Measurements from ENCODE around the gene PBX4. TPM values are rescaled to one million over a fixed set of nuclear protein-coding genes. Genes with fewer than 3 reads are reported as not detected.
A peak's percentile ranks its signal among the peaks of the same experiment; 100 is the strongest.

PBX4 gene
- total RNA-seq, 2 experiments from 2014 or later, result 5.0 to 6.7 TPM

- Histone ChIP-seq H3K4me2 (ENCODE audit: low read length) (no peak overlapping the region), H3K9me2 (ENCODE audit: insufficient read depth, low read length) (no peaks in the 10 kb centered on the region), H2AFZ (ENCODE audit: low read length) (no peak overlapping the region), H3K9me3 (ENCODE audit: low read length) (no peaks in the 10 kb centered on the region), H3K4me3 (ENCODE audit: low read depth, low read length, poor library complexity, severe bottlenecking) (no peak overlapping the region), H3K4me1 (ENCODE audit: insufficient read depth, low read length, poor library complexity, severe bottlenecking) (peaks cover 11% of the 10 kb centered on the region), H3K27ac (ENCODE audit: low read depth, low read length, poor library complexity, severe bottlenecking) (no peak overlapping the region), H3K36me3 (ENCODE audit: insufficient read depth, low read length) (peaks cover 68% of the 10 kb centered on the region), H4K20me1 (ENCODE audit: insufficient read depth, low read length) (no peaks in the 10 kb centered on the region), H3K79me2 (ENCODE audit: insufficient read depth, low read depth, low read length) (peaks cover 12% of the 10 kb centered on the region; the same call in 1 of the 2 replicates)
- ChIA-PET POLR2A (interaction anchor here (0.6 to 0.7 kb wide), 2 partner anchors 21 to 31 kb away, joined by 4 to 5 read pairs; no protein-coding TSS in a partner anchor), CTCF (ENCODE audit: unreplicated experiment) (no interaction called here)
- TF ChIP-seq CTCF (conservative IDR thresholded peaks at IDR 0.05; ENCODE audit: low read length) (0 out of 2 replicates have a peak, but pooled peaks have one; percentile 12), EZH2phosphoT487 (IDR thresholded peaks at IDR 0.05; ENCODE audit: borderline replicate concordance, low read depth, low read length) (no peak)
- intact Hi-C loops (cut with micrococcal nuclease; ENCODE audit: unreplicated experiment), result no loop called here
- BruUV-seq (replicated peaks), result no TSS peak
- no peak for DNase-seq (ENCODE audit: low spot score)
These were observed 19.2 kb upstream of the PBX4 start for GRCh38 chr19:19637523-19638251.

GRCh38 chr19:19637186-19637522, 18.7 kb upstream of the PBX4 start:
- Histone ChIP-seq H3K27ac (ENCODE audit: low read depth, low read length, poor library complexity, severe bottlenecking) (no peak overlapping the region), H3K36me3 (ENCODE audit: insufficient read depth, low read length) (peaks cover 74% of the 10 kb centered on the region), H4K20me1 (ENCODE audit: insufficient read depth, low read length) (no peaks in the 10 kb centered on the region), H3K9me3 (ENCODE audit: low read length) (no peaks in the 10 kb centered on the region), H3K4me2 (ENCODE audit: low read length) (no peak overlapping the region), H2AFZ (ENCODE audit: low read length) (no peak overlapping the region), H3K4me3 (ENCODE audit: low read depth, low read length, poor library complexity, severe bottlenecking) (no peak overlapping the region), H3K9me2 (ENCODE audit: insufficient read depth, low read length) (no peaks in the 10 kb centered on the region), H3K4me1 (ENCODE audit: insufficient read depth, low read length, poor library complexity, severe bottlenecking) (peaks cover 6% of the 10 kb centered on the region), H3K79me2 (ENCODE audit: insufficient read depth, low read depth, low read length) (peaks cover 7% of the 10 kb centered on the region; the same call in 1 of the 2 replicates)
- TF ChIP-seq EZH2phosphoT487 (IDR thresholded peaks at IDR 0.05; ENCODE audit: borderline replicate concordance, low read depth, low read length) (no peak), CTCF (conservative IDR thresholded peaks at IDR 0.05; ENCODE audit: low read length) (no peak)
- intact Hi-C loops (cut with micrococcal nuclease; ENCODE audit: unreplicated experiment), result no loop called here
- ChIA-PET POLR2A (no interaction called here), CTCF (ENCODE audit: unreplicated experiment) (no interaction called here)
- no TSS peak for BruUV-seq (replicated peaks)
- no peak for DNase-seq (ENCODE audit: low spot score)

DNA sequence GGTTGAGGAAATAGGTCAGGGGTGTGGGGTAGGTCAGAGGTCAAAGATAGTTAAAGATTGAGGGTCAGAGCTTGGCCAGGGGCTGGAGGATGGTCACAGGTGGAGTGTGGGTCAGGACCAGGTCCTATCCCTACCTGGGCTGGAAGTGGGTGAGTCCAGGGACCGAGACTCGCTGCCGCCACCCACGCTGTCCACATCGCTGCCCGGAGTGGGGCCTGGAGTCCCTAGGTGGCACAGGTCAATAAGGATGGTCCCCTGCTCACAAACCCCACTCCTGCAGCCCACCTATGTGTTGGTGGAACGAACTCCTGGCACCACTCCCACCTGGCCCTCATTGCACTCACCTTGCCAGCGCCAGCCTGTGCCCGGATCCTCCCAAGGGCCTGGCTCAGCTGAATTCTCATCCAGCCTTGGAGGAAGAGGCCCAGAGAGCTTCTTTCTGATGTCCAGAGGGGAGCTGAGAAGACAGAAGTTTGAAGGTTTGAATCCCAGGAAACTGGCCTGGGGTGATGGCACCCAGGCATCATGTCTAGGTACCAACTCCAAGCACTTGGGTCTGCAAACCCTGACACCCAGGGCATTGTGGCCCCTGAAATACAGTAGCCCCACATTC, 18.2 kb upstream of the PBX4 start:
- Histone ChIP-seq H4K20me1 (ENCODE audit: insufficient read depth, low read length) (no peaks in the 10 kb centered on the region), H3K4me3 (ENCODE audit: low read depth, low read length, poor library complexity, severe bottlenecking) (no peak overlapping the region), H3K27ac (ENCODE audit: low read depth, low read length, poor library complexity, severe bottlenecking) (no peak overlapping the region), H3K4me1 (ENCODE audit: insufficient read depth, low read length, poor library complexity, severe bottlenecking) (peaks cover 1% of the 10 kb centered on the region), H2AFZ (ENCODE audit: low read length) (no peak overlapping the region), H3K9me3 (ENCODE audit: low read length) (no peaks in the 10 kb centered on the region), H3K4me2 (ENCODE audit: low read length) (no peak overlapping the region), H3K36me3 (ENCODE audit: insufficient read depth, low read length) (peaks cover 72% of the 10 kb centered on the region), H3K79me2 (ENCODE audit: insufficient read depth, low read depth, low read length) (0 out of 2 replicates have a peak, but pooled peaks cover 2% of the 10 kb centered on the region), H3K9me2 (ENCODE audit: insufficient read depth, low read length) (no peaks in the 10 kb centered on the region)
- CTCF ChIA-PET (ENCODE audit: unreplicated experiment), result no interaction called here
- BruUV-seq (replicated peaks), result no TSS peak
- no peak for DNase-seq (ENCODE audit: low spot score)
- POLR2A ChIA-PET, result no interaction called here
- intact Hi-C loops (cut with micrococcal nuclease; ENCODE audit: unreplicated experiment), result no loop called here
- TF ChIP-seq EZH2phosphoT487 (IDR thresholded peaks at IDR 0.05; ENCODE audit: borderline replicate concordance, low read depth, low read length) (no peak), CTCF (conservative IDR thresholded peaks at IDR 0.05; ENCODE audit: low read length) (no peak)
